PC-3 (cell line): ENCODE data around the gene SYT9. TPM values are rescaled to one million over a fixed set of nuclear protein-coding genes. Genes with fewer than 3 reads are reported as not detected.

Experiments
- ATAC-seq: fragments of 200-7000 bp; cut with Tn5 transposase; 2 replicates; pipeline ENCODE4 v1.9.1; 2020; ENCODE audit warnings: mild to moderate bottlenecking, moderate library complexity
- BruUV-seq: library from RNA; stranded (reverse); fragments of 400-500 nt; replicated peaks from 2 replicates; lab custom pipeline; 2021; lab: Mats Ljungman, UMichigan
- CTCF ChIA-PET: fragments of 300-600 bp; sonication (Branson Sonifier 250); formaldehyde crosslinking; loops from one replicate; lab custom pipeline; 2022; ENCODE audit warnings: antibody characterized with exemption; lab: Charles Lee
- POLR2A ChIA-PET: fragments of 300-600 bp; sonication (Branson Sonifier 250); formaldehyde crosslinking; loops from one replicate; lab custom pipeline; 2022; ENCODE audit warnings: antibody characterized with exemption; ENCODE audit not compliant: unreplicated experiment; lab: Charles Lee
- DNase-seq: peaks from one replicate; pipeline ENCODE4 v3.0.0-alpha.2; 2015
- H2AFZ ChIP-seq: fragments of 300-600 bp; sonication (generic); 2 replicates; pipeline ENCODE4 v1.6.0; 2016; ENCODE audit warnings: antibody characterized with exemption, low read length
- H3F3A ChIP-seq: fragments of 300-600 bp; sonication (generic); one replicate; pipeline ENCODE4 v1.6.0; 2017; ENCODE audit warnings: antibody characterized with exemption, low read length, control low read depth, mild to moderate bottlenecking; ENCODE audit not compliant: unreplicated experiment
- H3K27ac ChIP-seq: fragments of 300-600 bp; sonication (generic); 2 replicates; pipeline ENCODE4 v1.5.1; 2016; ENCODE audit warnings: mild to moderate bottlenecking, low read length
- H3K27me3 ChIP-seq: fragments of 300-600 bp; sonication (generic); 2 replicates; pipeline ENCODE4 v1.6.1; 2016; ENCODE audit warnings: low read length, mixed read lengths
- H3K36me3 ChIP-seq: fragments of 300-600 bp; sonication (generic); 2 replicates; pipeline ENCODE4 v1.6.1; 2016; ENCODE audit warnings: low read depth, mixed run types, low read length, mixed read lengths
- H3K4me1 ChIP-seq: fragments of 300-600 bp; sonication (generic); 2 replicates; pipeline ENCODE4 v1.5.1; 2016; ENCODE audit warnings: low read length; ENCODE audit not compliant: insufficient read depth
- H3K4me2 ChIP-seq: fragments of 300-600 bp; sonication (generic); 2 replicates; pipeline ENCODE4 v1.6.0; 2016; ENCODE audit warnings: low read length
- H3K4me3 ChIP-seq: fragments of 300-600 bp; sonication (generic); 2 replicates; pipeline ENCODE4 v1.5.1; 2016; ENCODE audit warnings: mild to moderate bottlenecking, low read length, mixed read lengths
- H3K79me2 ChIP-seq: fragments of 300-600 bp; sonication (generic); 2 replicates; pipeline ENCODE4 v1.6.1; 2017; ENCODE audit warnings: low read length, mixed read lengths
- H3K9ac ChIP-seq: fragments of 300-600 bp; sonication (generic); 2 replicates; pipeline ENCODE4 v1.6.0; 2016; ENCODE audit warnings: mild to moderate bottlenecking, low read length
- H3K9me2 ChIP-seq: fragments of 300-600 bp; sonication (generic); replicated peaks from 2 replicates; pipeline ENCODE4 v1.6.1; 2016; ENCODE audit warnings: mixed run types, low read length, mixed read lengths
- H3K9me3 ChIP-seq: fragments of 300-600 bp; sonication (generic); 2 replicates; pipeline ENCODE4 v1.6.1; 2016; ENCODE audit warnings: low read length, mixed read lengths
- H4K20me1 ChIP-seq: fragments of 300-600 bp; sonication (generic); 2 replicates; pipeline ENCODE4 v1.6.1; 2016; ENCODE audit warnings: low read length, mixed read lengths
- CTCF ChIP-seq: fragments of 300-600 bp; sonication (generic); conservative IDR thresholded peaks from 2 replicates; pipeline ENCODE4 v1.5.1; 2017; ENCODE audit warnings: antibody characterized with exemption, low read depth, mild to moderate bottlenecking, low read length
- EZH2 ChIP-seq: fragments of 300-600 bp; sonication (generic); IDR thresholded peaks from one replicate; pipeline ENCODE4 v1.6.1; 2017; ENCODE audit warnings: antibody characterized with exemption, mild to moderate bottlenecking, low read length; ENCODE audit not compliant: unreplicated experiment
- EZH2phosphoT487 ChIP-seq: fragments of 300-600 bp; sonication (generic); IDR thresholded peaks from 2 replicates; pipeline ENCODE4 v1.6.1; 2018; ENCODE audit warnings: mild to moderate bottlenecking, antibody characterized with exemption, low read length, borderline replicate concordance
- intact Hi-C: fragments of 100-400 bp; cut with micrococcal nuclease; formaldehyde crosslinking; loops from 2 replicates; pipeline ENCODE4 v1.9.0; 2023
- total RNA-seq: library from RNA; depleted of rRNA; stranded (reverse); fragments of >200 nt; gene quantifications from 2 replicates; pipeline ENCODE4 v1.2.3, GENCODE V29; 2014

SYT9 gene
- total RNA-seq, 1 experiment from 2014 or later, result 6.3 TPM

GRCh38 chr11:7220636-7221035 is 31.1 kb upstream of the SYT9 start:
- TF ChIP-seq EZH2phosphoT487, result no peak
- TF ChIP-seq EZH2, result no peak
- no peak for TF ChIP-seq CTCF
- BruUV-seq, result no TSS peak
- no peaks in the 10 kb centered on the region for H3F3A ChIP-seq
- H3K9me3 ChIP-seq, result no peaks in the 10 kb centered on the region
- no peak overlapping the region for H2AFZ ChIP-seq
- no peak overlapping the region for H3K27ac ChIP-seq
- peaks cover 35% of the 10 kb centered on the region for H3K27me3 ChIP-seq
- no peaks in the 10 kb centered on the region for H4K20me1 ChIP-seq
- H3K79me2 ChIP-seq, result no peaks in the 10 kb centered on the region
- no peak for DNase-seq
- CTCF ChIA-PET, result no interaction called here
- no peaks in the 10 kb centered on the region for H3K36me3 ChIP-seq
- no peak for ATAC-seq
- POLR2A ChIA-PET, result no interaction called here
- no peaks in the 10 kb centered on the region for H3K4me1 ChIP-seq
- H3K9me2 ChIP-seq, result no peaks in the 10 kb centered on the region
- no peak overlapping the region for H3K4me3 ChIP-seq
- H3K9ac ChIP-seq, result no peak overlapping the region
- no peak overlapping the region for H3K4me2 ChIP-seq
- intact Hi-C loops, result no loop called here

GRCh38 chr11:7222619-7223018 is 29.1 kb upstream of the SYT9 start:
- Histone ChIP-seq H3K4me1 (no peaks in the 10 kb centered on the region), H3K9ac (no peak overlapping the region), H2AFZ (no peak overlapping the region), H3K9me3 (no peaks in the 10 kb centered on the region), H3F3A (no peaks in the 10 kb centered on the region), H4K20me1 (no peaks in the 10 kb centered on the region), H3K4me3 (no peak overlapping the region), H3K79me2 (no peaks in the 10 kb centered on the region), H3K27ac (no peak overlapping the region), H3K4me2 (no peak overlapping the region), H3K27me3 (peaks cover 37% of the 10 kb centered on the region), H3K9me2 (no peaks in the 10 kb centered on the region), H3K36me3 (no peaks in the 10 kb centered on the region)
- POLR2A ChIA-PET, result no interaction called here
- ATAC-seq, result no peak
- no peak for DNase-seq
- intact Hi-C loops, result no loop called here
- BruUV-seq, result no TSS peak
- TF ChIP-seq EZH2, result no peak
- no peak for TF ChIP-seq EZH2phosphoT487
- TF ChIP-seq CTCF, result no peak
- CTCF ChIA-PET, result no interaction called here

GRCh38 chr11:7239877-7240276 is 11.8 kb upstream of the SYT9 start:
- Histone ChIP-seq H3K9me2 (no peaks in the 10 kb centered on the region), H3K9ac (no peak overlapping the region), H3F3A (no peaks in the 10 kb centered on the region), H3K36me3 (no peaks in the 10 kb centered on the region), H3K4me1 (peaks cover 16% of the 10 kb centered on the region), H3K79me2 (no peaks in the 10 kb centered on the region), H3K4me2 (no peak overlapping the region), H4K20me1 (no peaks in the 10 kb centered on the region), H3K27me3 (peaks cover 16% of the 10 kb centered on the region), H3K4me3 (no peak overlapping the region), H3K27ac (no peak overlapping the region), H2AFZ (no peak overlapping the region), H3K9me3 (no peaks in the 10 kb centered on the region)
- ChIA-PET POLR2A (no interaction called here), CTCF (no interaction called here)
- TF ChIP-seq CTCF (no peak), EZH2phosphoT487 (no peak), EZH2 (no peak)
- intact Hi-C loops, result no loop called here
- DNase-seq (no peak), ATAC-seq (no peak)
- BruUV-seq, result no TSS peak
